GM13977 (cell line): ENCODE data around the gene ELFN1.

Source experiments
- DNase-seq: peaks from one replicate; pipeline ENCODE4 v3.0.0; 2012; ENCODE audit warnings: low spot score
- in situ Hi-C: fragments of 300-500 bp; cut with MboI; formaldehyde crosslinking; loops from one replicate; pipeline ENCODE4 v1.12.0; 2022; ENCODE audit warnings: low sequenced_read_pairs, low pct_unique_long_range_greater_than_20kb, mixed read lengths, inconsistent platforms; ENCODE audit not compliant: unreplicated experiment
- TF ChIP-seq, protein P1 (sequence below): IDR thresholded peaks from 2 replicates; pipeline ENCODE4 v1.5.1; 2012; ENCODE audit warnings: mild to moderate bottlenecking, control low read depth; ENCODE audit not compliant: insufficient read depth; ENCODE audit errors: extremely low read depth, missing control alignments

ELFN1 gene

DNA sequence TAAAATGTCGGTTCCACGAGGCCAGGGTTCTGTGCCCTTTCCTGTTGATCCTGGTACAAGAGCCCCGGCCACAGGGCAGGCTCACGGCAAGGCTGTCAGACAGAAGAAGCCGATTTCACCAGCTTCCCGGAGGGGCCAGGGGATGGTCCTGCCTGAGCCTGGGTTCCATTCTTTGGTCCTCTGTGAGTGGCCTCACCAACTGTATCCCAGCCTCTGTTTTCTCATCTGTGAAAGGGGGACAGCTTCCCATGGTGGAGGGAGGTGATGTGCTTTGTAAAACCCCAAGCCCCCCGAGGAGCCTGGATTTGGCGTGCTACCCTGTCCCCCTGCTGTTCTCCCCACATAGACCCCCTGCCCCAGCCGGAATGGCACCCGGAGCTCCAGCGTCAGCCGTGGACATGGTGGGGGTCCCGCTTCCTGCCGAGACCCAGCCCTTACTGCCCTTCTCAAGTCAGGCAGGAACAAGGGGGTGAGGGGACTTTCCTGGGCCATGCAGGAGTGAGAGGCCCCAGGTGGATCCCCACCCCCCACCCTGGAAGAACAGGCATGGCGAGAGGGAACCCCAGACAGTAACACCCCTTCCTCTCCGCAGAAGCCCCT is 28.3 kb upstream of the ELFN1 start:
- no peak for DNase-seq
- in situ Hi-C loops = no loop called here
- TF ChIP-seq, protein P1, sequence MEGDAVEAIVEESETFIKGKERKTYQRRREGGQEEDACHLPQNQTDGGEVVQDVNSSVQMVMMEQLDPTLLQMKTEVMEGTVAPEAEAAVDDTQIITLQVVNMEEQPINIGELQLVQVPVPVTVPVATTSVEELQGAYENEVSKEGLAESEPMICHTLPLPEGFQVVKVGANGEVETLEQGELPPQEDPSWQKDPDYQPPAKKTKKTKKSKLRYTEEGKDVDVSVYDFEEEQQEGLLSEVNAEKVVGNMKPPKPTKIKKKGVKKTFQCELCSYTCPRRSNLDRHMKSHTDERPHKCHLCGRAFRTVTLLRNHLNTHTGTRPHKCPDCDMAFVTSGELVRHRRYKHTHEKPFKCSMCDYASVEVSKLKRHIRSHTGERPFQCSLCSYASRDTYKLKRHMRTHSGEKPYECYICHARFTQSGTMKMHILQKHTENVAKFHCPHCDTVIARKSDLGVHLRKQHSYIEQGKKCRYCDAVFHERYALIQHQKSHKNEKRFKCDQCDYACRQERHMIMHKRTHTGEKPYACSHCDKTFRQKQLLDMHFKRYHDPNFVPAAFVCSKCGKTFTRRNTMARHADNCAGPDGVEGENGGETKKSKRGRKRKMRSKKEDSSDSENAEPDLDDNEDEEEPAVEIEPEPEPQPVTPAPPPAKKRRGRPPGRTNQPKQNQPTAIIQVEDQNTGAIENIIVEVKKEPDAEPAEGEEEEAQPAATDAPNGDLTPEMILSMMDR = no peak

DNA sequence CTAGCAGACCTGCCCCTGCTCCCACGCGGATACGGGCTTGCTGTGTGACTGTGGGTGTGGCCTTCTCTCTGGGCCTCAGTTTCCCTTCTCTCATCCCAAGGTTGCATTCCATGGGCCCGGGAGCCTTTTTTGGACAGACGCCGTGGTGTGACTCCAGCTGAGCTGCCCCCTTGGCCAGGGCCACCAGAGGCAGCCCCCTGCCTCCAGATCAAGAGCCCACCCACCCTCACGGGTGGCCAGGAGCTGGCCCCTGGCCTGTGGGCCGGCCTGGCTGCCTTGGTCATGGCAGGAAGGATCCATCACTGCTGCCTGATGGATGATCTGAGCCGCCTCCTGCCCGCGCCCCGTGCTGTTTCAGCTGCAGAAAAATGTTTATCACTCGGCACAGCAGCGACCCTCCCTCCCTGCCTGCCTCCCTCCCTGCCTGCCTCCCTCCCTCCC is 27.8 kb upstream of the ELFN1 start:
- no peak for DNase-seq
- in situ Hi-C loops = no loop called here

DNA sequence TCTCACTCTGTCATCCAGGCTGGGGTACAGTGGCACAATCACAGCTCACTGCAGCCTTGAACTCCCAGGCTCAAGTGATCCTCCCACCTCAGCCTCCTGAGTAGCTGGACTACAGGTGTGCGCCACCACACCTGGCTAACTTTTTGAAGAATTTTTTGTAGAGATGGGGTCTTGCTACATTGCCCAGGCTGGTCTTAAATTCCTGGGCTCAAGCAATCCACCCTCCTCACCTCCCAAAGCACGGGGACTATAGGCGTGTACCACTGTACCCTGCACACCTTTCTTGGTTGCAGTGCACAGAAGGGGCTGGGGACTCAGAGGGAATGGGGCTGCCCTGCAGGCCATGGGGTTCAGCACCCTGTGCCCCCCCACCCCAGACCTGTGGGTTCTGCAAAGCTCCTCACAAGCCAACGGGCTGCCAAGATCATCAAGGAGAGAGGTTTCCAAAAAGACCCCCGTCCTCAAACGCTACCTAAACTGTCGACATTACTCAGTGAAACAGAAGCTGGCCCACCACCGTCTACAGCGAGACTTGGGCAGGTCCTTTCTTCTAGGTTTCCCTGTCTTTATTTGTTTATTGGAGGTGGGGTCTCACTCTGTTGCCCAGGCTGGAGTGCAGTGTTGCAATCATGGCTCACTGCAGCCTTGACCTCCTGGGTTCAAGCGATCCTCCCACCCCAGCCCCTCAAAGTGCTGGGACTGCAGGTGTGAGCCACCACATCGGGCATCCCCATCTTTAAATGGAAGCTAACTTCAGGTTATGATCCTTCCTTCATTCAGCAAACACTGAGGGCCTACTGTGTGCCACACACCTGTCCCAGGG is 26.6 kb upstream of the ELFN1 start:
- TF ChIP-seq, protein P1 = no peak
- in situ Hi-C loops = no loop called here
- DNase-seq = no peak

More for the DNA sequence above, 27.8 kb upstream of the ELFN1 start:
- TF ChIP-seq, protein P1 = no peak

DNA sequence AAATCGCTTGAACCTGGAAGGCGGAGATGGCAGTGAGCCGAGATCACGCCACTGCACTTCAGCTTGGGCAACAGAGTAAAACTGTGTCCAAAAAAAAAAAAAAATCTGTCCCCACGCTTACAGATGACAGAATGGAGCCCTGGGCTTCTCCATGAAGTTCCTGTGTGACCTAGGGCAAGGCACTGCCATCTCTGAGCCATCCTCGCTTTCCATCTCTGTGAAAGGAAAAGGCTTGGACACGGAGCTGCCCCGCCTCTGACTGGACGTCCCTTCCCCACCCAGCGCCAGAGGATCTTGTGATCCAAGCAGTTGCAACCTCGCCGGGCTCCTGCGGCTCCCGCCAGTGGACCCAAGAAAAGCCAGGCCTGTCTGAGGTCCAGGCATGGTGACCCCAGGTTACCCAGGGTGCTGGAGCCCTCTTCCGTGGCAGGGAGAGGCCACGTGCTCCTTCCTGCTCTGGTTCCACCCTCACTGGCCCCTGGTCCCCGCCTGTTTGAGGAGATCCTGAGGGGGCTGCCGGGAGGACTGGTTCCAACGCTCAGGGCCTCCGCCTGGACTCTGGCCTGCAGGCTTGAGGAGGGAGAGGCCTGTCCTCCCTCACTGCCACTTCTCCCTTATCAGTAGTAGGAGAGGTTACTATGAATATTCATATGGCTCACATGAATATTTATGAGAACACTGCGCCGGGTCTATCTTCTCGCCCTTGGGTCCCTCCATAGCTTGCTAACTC is 25.6 kb upstream of the ELFN1 start:
- DNase-seq = no peak
- in situ Hi-C loops = no loop called here
- TF ChIP-seq, protein P1 = no peak

DNA sequence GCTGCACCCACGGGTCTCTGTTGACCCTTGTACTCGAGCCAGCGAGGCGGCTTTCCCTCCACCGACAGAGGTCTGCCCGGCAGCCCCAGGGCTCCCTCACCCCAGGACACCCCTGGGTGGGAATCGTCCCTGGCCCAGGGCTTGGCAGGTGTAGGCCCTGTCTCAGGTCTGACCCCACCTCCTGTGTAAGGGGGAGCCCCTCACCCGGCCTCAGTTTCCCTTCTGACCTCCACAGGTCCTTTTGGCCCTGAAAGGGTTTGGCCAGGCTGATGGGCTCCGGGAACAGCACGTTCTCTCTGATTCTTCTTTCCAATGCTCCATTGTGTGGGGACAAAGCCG is 25.0 kb upstream of the ELFN1 start:
- no peak for DNase-seq
- in situ Hi-C loops = no loop called here
- TF ChIP-seq, protein P1 = no peak

DNA sequence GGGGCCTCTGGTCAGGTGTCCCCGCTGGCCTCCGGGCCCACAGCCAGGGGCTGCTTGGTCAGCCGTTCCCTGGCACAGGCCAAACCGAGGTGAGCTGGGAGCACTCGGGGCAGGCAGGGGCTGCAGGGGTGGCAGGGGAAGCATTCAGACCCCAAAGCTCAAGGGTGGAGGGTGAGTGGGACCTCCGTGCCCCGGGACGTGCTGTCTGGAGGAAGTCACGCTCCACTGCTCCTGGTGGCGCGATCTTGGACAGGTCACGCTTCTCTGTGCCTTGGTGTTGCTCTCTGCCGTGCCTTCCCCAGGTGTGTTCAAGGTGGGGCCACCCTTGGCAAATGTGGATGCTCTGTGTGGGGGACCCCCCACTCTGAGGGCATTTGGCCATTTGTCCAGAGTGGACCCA is 24.6 kb upstream of the ELFN1 start:
- no peak for DNase-seq
- in situ Hi-C loops = no loop called here
- TF ChIP-seq, protein P1 = no peak
